Cardiac fibroblast (primary cell): ENCODE data around the gene CAP1.
"Not testable (repeated sequence)": the region's sequence is repeated elsewhere in the genome, so short reads cannot be mapped to it uniquely, and the experiment has no call there.

Source experiments
- DNase-seq, 2 donors: peaks; one replicate each; pipeline versions ENCODE4 v3.0.0 to v3.0.0-alpha.2; 2010; ENCODE audit warnings: low read depth in 2 of 2
- H3K4me3 ChIP-seq, 2 donors: replicated peaks in 1 of 2; 1 replicate in 1 of 2; 2 replicates in 1 of 2; pipeline ENCODE4 v1.5.1; 2011; ENCODE audit warnings: low read depth in 2 of 2, low read length in 2 of 2, mild to moderate bottlenecking in 2 of 2, moderate library complexity in 1 of 2
- CTCF ChIP-seq: IDR thresholded peaks from one replicate; pipeline ENCODE4 v1.5.1; 2011; ENCODE audit warnings: low read depth, mild to moderate bottlenecking, low read length, inconsistent platforms

Gene CAP1

GRCh38 chr1:40032240-40032891, 8.2 kb upstream of the CAP1 start:
- no peak overlapping the region for H3K4me3 ChIP-seq
- DNase-seq, result peak; percentile 83 to 84
- TF ChIP-seq CTCF, result peak; percentile 41

- DNase-seq, result no peak
- H3K4me3 ChIP-seq, result no peak overlapping the region
- TF ChIP-seq CTCF, result no peak
Observed at GRCh38 chr1:40034869-40035268, 5.7 kb upstream of the CAP1 start.

DNA sequence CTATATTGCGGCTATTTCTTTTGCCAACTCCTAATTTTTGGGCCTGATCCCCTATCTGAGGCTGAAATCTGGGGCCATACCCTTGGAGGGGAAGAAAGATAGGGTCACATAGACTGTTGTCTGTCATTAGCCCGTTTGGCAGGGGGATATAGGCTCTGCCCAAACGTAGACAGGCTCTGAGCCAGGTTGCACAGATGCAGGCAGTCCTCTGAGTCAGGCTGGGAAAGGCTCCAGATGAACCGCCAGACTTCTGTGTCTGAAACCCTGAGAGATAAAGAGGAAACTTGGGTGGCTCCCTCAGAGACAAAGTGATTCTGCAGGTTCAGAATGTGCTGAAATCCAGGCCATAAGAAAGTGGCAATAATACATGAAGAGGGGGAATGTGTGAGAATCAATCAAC, 4.0 kb upstream of the CAP1 start:
- H3K4me3 ChIP-seq, result no peak overlapping the region
- DNase-seq, result peak; percentile 83 to 87
- no peak for TF ChIP-seq CTCF

DNA sequence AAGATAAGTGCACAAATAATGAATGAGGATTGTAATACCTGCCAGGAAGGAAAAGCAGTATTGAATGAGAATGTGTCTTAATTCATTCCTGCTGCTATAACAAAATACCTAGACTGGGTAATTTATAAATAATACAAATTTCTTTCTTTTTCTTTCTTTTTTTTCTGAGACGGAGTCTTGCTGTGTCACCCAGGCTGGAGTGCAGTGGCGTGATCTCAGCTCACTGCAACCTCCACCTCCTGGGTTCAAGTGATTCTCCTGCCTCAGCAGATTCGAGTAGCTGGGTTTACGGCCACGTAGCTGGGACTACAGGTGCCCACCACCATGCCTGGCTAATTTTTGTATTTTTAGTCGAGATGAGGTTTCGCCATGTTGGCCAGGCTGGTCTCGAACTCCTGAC, 3.3 kb upstream of the CAP1 start:
- not testable (repeated sequence) for DNase-seq, H3K4me3 ChIP-seq

- H3K4me3 ChIP-seq, result no peak overlapping the region
- no peak for TF ChIP-seq CTCF
- DNase-seq, result no peak
Observed at GRCh38 chr1:40038697-40039096, 1.8 kb upstream of the CAP1 start.

- peak in 1 of 2 donors; percentile 66 for DNase-seq
- peak overlapping the region; percentile 74 to 78 for H3K4me3 ChIP-seq
- no peak for TF ChIP-seq CTCF
Observed at GRCh38 chr1:40039245-40039756, 1.2 kb upstream of the CAP1 start.

DNA sequence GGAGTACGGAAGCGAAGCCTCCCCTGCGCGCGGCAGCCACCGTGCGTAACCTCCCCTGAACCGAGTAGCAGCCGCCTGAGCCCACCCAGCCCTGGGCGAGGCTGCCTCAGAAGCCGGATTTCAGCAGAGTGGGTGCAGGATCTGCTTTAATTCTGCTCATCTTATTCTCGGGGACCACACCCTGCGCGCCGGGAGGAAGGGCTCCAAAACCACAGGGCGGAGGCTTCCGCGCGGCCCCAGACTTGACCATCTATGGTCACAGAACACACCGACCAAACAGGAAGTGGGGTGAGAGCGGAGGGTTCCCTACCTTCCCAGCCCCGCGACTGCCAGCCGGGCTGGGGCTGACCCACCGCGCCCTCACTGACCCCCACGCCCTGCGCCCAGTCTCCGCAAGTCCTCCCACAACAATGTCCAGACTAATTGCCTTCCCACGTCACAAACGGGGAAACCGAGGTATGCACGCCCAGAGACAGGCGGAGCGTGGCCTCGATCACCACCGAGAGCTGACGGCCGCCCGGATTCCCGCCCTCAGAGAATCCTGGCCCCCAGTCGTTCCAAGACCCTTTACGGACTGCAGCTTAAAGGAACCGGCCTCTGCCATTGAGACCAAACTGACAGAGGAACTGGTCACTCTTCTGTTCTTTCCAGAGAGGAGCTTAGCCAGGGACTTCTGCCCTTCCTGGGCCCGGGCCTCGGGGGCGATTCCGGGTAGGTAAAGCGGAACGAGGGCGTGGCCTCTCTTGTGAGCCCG, 595 bp upstream of the CAP1 start:
- H3K4me3 ChIP-seq, result peak overlapping the region; percentile 74 to 78
- TF ChIP-seq CTCF, result no peak
- peak; percentile 86 to 96 for DNase-seq
